ENCODE data around the gene DNAH11. TPM values are rescaled to one million over a fixed set of nuclear protein-coding genes. Genes with fewer than 3 reads are reported as not detected.

DNAH11 gene
- total and polyA plus RNA-seq, 12 donors = 0.03 to 0.59 (median 0.19) TPM; not detected in 2

DNA sequence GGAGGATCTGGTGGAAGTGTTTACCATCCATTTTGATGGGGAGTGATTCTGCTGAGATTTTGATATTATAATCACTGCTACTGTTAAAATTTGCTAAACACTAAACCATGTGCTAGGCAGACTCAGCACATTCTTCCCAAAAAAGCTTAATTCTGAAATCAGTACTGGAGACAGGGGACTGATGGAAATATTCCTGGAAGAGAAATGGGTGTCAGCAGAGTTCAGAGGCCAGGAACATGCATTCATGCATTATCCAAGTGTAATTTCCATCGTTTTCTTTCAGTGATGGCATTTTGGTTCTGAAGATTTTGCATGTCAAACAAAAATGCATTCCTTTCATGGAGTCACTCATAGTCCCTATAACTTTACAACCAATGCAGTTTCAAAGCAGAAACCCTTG, 323.9 kb downstream of the DNAH11 start:
- H3K9me3 ChIP-seq = no peaks in the 10 kb centered on the region
- no peak overlapping the region for H3K27ac ChIP-seq
- H3K4me3 ChIP-seq = no peak overlapping the region
- ATAC-seq (no peak), DNase-seq (no peak)
- H3K27me3 ChIP-seq = no peaks in the 10 kb centered on the region
- intact Hi-C loops (cut with DNase I) = no loop called here
- 64 to 67% methylated on average over 1 of the region's 1 CpG for WGBS, 2 donors
- H3K36me3 ChIP-seq = no peaks in the 10 kb centered on the region
- peaks cover 0 to 5% (median 0%) of the 10 kb centered on the region in 9 donors for H3K4me1 ChIP-seq
- no peak for TF ChIP-seq CTCF (IDR thresholded peaks at IDR 0.05)

- peaks cover 0 to 5% (median 0%) of the 10 kb centered on the region in 9 donors for H3K4me1 ChIP-seq
- TF ChIP-seq CTCF (IDR thresholded peaks at IDR 0.05) = no peak
- no peak overlapping the region for H3K4me3 ChIP-seq
- no peaks in the 10 kb centered on the region for H3K36me3 ChIP-seq
- ATAC-seq = no peak
- no peak for DNase-seq
- H3K27ac ChIP-seq = no peak overlapping the region
- intact Hi-C loops (cut with DNase I) = no loop called here
- H3K9me3 ChIP-seq = no peaks in the 10 kb centered on the region
- H3K27me3 ChIP-seq = no peaks in the 10 kb centered on the region
These were observed 324.4 kb downstream of the DNAH11 start for GRCh38 chr7:21867226-21867625.

- Histone ChIP-seq H3K27ac (no peak overlapping the region), H3K4me3 (no peak overlapping the region), H3K9me3 (no peaks in the 10 kb centered on the region), H3K4me1 (peaks cover 0 to 5% (median 0%) of the 10 kb centered on the region in 9 donors), H3K27me3 (no peaks in the 10 kb centered on the region), H3K36me3 (no peaks in the 10 kb centered on the region)
- intact Hi-C loops (cut with DNase I) = no loop called here
- no peak for TF ChIP-seq CTCF (IDR thresholded peaks at IDR 0.05)
- ATAC-seq (no peak), DNase-seq (no peak)
- WGBS, 2 donors = 74 to 84% methylated on average over 8 of the region's 8 CpGs
These were observed 325.2 kb downstream of the DNAH11 start for GRCh38 chr7:21867816-21868575.

DNA sequence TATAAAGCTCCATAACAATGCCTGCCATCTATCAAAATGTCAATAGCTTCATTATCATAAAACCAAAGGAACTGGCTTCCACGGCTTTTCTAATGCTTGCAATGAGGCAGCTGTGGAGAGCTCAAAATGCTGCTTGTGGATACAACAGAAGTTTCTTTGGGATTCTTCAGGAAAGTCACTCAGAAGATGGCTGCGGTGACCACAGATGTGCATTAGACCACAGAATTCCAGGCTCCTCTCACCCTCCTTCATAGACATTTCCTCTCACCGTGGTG, 325.7 kb downstream of the DNAH11 start:
- Histone ChIP-seq H3K36me3 (no peaks in the 10 kb centered on the region), H3K4me3 (no peak overlapping the region), H3K9me3 (no peaks in the 10 kb centered on the region), H3K27me3 (no peaks in the 10 kb centered on the region), H3K4me1 (peaks cover 0 to 5% (median 0%) of the 10 kb centered on the region in 9 donors), H3K27ac (no peak overlapping the region)
- no peak for TF ChIP-seq CTCF (IDR thresholded peaks at IDR 0.05)
- intact Hi-C loops (cut with DNase I) = no loop called here
- ATAC-seq = no peak
- no peak for DNase-seq
- 45 to 48% methylated on average over 3 of the region's 3 CpGs for WGBS, 2 donors

Measured in heart right ventricle (tissue), 16 donors.